Ramos (cell line): ENCODE results near the gene MRPL37.
"Not testable (repeated sequence)": the region's sequence is repeated elsewhere in the genome, so short reads cannot be mapped to it uniquely, and the experiment has no call there.

Source experiments
- in situ Hi-C: fragments of 300-500 bp; cut with MboI; formaldehyde crosslinking; loops from one replicate; pipeline ENCODE4 v1.14.3; 2022; ENCODE audit warnings: low sequenced_read_pairs; ENCODE audit not compliant: unreplicated experiment

The MRPL37 gene

DNA sequence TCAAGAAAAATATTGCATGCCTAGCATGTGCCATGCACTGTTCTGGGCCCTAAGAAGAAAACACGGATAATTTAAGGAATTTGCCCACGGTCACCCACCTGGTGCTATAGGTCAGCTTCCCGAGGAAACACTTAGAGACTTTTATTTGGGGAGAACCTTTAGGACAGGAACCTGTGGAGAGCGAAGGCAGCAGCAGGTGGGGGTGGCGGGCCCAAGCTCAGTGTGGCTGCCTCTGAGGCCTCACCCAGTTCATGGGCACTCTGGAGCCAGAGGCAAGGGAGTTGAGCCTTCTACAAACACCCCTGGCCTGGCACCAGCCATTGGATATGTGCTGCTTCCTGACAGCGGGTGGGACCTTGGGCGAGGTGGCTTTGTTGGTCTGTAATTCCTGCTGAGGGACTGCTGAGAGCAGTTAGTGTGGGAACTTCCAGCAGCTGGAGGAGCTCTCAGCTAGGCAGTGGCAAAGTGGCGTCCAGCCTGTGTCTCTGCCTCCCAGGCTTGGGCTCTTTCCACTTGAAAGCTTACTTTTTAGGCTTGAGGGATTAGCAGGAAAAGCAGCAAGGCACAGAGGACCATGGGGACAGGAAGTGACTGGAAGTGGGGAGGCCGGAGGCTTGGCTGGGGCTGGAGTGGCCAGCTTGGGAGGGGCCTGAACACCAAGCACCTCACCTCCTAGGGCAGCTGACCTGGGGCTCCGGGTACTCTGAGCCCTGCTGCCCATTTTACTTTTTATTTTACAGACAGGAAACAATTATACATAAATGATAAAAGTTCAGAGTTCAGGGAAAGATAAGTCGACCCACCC, 19.1 kb downstream of the MRPL37 start:
- in situ Hi-C loops, result no loop called here

DNA sequence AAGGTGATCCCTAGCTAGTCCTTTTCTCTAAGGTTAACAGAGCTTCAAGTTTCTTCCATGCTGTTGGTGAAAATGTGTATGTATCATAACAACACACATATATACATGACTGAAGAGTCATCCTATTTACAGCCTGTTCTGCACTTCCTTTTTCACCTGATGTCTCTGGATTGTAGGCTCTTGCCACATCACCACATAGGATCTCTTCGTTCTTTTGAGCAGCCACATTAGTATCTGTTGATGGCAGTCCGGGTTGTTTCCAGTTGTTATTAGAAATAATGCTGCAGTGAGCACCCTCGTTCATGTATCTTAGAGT, 19.7 kb downstream of the MRPL37 start:
- in situ Hi-C loops, result no loop called here

DNA sequence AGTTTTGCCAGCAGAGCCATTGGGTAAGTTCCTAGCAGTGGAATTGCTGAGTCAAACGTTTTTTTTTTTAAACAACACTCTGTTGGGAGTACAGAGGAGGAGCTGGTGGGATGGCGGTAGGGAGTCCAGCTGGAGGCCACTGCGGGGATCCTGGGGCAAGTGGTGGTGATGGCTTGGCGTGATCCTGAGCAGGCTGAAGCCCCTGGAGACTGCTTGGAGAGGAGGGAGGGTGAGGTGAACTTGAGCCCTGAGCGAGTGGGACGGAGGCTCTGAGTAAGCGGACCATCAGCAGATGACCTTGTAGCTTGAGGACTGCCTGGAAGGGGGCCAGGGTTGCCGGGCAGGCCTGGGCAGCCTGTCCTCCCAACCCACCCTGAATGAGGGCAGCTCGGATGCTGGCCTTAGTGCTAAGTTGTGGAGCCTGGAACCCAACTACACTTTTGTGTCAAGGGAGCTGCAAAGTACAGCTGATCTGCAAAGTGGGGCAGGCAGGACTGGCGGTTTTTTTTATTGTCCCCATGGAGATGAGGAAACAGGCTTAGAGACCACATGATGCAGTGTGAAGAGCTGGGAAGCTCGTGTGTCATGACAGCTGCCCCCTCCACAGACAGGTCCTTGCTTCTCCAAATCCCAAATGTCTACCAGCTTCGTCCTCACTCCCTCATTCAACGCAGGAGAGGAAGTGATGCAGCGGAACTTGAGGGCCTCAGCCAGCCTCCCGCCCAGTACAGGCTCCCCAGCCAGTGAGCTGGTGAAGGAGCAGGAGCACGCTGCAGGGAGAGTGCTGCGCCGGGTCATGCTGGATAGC, 20.2 kb downstream of the MRPL37 start:
- in situ Hi-C loops, result no loop called here

DNA sequence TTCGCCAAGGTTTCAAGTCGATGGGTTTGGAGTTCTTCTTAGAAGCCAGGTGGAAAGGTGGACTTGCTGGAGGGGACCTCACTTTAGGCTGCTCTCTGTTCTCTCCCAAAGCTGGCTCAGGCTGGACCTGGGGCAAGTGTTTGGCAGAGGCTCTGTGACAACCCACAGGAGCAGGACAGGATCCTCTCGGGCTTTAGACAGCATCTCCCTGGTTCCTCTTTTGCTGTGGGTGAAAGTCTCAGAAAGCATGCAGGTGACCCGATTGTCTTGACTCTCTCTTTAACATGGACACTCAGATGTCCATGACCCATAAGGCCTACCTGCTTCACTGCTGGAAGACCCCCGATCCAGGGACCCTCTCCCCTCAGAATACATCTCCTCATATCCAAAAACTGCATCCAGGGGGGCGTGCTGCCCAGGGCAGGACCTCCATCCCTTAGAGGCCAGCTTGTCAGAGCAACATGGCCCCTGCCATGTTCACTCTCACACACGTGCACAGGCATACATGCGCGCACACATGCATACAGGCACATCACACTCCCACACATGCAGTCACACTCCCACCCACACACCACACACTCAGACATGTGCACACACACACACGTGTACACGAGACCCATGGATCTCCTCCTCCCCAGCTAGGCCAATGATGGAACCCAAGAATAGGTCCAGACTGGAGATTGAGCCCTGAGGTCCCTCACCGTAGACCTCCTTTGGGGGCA, 21.3 kb downstream of the MRPL37 start:
- in situ Hi-C loops, result no loop called here

DNA sequence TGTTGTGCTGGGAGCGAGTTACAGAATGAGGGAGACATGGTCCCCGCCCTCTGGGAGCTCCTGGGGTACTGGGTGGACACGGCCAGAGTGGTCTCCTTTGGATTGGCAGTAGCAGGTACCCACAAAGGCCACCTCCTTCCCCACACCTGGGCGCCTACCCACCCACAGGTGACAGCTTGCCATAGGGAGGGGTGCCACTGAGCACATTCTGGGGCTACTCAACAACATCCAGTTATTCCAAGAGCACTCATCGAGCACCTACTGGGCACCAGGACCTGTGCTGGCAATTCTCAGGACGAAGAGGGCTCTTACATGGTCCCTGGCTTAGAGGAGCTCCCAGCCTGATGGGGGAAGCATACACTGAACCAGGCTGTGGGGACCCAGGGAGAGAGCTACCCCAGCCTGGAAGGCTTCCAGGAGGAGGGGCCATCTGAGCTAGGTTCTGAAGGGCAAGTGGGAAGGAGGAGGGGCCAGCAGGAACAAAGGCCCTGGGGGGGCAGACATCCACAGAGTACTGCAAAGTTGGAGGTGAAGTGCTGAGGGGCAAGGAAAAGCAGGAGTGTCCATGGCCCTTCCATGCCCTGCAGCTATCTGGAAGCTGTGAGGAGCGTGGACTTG, 22.0 kb downstream of the MRPL37 start:
- in situ Hi-C loops, result no loop called here

DNA sequence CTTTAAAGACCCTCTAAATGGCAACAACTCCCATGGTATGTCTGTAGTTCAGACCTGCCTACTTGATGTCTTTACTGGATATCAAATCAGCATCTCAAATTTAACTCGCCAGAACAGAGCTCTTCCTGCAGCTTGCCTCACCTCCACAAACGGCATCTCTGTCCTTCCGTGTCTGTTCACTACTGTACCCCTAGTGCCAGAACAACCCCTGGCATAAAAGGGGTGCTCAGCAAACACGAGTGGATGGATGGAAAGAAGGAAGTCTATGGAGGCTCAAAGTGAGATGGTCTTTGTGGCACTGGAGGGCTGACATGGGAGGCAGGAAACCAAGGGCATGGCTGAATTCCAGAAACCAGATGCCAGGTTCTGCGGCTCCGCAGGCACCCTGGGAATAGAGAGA, 22.7 kb downstream of the MRPL37 start:
- in situ Hi-C loops, result no loop called here

DNA sequence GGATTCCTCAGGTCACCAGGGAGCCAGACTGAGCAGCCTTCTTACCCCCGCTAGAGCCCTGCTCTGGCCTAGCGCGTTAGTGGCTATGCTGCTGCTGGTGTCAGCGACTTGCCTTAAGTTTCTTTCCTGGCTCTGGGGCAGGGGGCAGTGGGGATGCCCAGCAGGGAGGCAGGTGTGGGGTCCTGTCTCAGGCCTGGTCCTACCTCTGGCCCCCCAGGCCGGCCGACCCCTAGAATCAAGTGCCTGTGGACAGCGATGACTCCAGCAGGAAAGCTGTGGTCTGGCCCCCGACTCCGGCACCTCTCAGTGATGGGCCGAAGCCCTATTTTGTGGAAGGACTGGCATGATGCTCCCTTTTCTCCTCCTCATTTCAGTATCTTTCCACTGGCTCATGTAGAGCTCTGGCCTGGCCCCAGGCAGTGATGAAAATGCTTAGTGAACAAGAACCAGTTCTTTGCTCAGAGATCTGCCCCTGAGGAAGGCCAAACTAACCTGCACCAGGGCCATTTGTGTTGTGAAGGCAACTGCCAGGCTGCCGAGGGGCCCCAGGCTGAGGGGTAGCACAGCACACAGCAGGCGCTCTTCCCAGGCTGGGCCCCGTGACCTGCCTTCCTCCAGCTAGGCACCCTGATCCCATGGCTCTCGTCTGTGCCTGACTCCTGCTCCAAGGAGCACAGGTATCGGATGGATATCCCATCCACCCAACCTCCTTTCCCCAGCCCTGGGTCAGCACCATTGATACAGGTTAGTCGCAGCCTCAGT, 23.7 kb downstream of the MRPL37 start:
- in situ Hi-C loops, result no loop called here

DNA sequence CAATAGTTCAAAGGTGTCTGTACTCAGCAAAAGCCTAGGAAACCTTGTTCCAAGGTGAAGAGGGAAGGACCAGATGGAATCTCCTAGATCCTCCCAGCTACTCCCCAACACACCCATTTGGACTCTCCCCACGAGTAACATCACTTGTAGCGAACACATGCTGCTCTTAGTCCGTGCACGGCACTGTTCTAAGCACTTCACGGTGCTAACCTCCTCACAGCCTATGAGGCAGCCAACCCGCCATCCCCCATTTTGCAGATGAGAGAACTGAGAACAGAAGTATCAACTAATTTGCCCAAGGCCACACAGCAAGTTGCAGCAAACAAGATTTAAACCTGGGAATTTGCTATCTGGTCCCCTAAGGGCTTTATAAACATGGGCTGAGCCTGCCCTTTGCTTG, 24.3 kb downstream of the MRPL37 start:
- in situ Hi-C loops, result no loop called here

DNA sequence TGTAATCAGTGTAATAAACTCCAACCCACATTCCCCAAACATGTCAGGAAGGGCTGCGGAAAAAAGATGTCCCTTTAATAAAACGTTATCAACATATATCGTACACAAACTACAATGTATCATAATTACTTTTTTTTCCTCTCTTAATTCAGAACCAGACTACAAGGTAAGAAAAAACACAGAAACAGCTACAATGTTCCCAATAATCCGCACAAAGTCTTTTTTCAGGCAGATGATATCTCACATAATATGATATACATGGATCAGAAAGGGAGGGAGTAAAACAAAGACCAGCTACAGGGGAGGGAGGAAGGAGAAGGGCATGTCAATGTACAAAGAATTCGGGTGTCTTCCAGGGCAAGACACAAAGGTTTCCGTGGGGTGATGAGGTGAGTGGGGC, 25.4 kb downstream of the MRPL37 start:
- in situ Hi-C loops, result no loop called here

DNA sequence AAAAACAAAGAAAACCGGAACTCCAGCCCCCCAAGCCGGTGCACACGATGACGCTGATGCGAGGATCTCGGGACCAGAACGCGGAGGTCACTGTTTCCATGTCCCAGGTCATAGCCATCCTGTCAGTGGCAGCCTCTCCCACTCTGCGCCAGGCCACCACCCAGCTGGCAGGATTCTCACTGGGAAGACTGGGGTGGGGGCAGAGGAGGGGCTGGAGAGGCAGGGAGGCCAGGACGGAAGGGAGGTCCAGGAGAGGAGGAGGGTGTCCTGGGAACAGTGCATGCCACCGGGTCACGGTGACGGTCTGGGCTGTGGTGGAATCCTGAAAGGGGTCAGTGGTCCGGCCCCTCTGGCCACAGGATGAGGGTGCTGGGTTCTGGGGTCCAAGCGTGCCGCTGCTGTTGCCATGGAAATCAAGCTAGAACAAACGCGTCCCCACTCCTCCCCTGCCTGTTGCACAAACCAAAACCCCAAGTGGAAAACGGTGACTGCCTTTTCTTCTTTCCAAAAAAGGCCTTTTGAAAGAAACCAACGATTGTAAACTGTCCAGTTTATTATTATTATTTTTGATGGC, 26.1 kb downstream of the MRPL37 start:
- in situ Hi-C loops, result no loop called here

DNA sequence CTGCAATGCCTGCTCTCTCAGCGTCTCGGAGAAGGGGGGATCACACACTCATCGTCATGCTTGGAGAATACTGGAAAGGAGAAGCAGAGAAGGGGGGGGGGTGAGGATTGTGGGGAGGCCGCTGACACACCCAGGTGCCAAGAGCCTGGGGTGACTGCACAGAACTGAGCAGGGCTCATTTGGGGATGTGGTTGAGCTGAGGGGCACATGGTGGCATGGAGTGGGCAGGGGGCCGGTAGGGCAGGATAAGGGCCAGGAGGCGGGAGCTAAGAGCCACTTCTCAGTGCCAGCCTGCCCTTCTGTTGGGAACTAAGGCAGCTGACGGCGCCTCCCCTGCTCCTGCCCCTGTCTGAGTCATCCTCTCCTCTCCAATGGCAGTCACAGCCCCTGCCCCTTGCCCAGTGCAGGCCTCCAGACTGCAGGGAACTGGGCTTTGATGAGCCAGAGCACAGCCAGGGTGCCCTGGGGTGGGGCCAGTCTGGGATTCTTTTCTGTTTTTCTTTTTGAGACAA, 27.2 kb downstream of the MRPL37 start:
- in situ Hi-C loops, result no loop called here

DNA sequence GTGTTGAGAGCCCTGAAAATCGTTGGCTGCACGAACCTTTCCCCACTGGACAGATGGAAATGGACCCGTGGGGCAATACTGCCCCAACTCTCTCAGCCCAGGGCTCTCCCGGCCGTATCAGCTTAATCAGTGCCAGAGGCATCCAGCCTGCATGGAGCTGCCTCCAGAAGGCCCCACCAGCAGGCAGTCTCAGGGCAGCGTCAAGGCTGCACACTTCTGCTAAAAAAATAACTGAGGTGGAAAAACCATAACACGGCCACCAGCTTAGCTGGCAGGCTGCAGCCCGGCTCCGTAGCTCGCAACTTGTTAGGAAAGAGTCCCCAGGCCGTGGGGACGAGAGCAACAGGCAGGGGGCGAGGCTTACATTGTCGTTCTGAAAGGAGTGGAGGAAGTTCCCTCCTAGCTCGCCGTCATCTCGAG, 27.9 kb downstream of the MRPL37 start:
- in situ Hi-C loops, result no loop called here

DNA sequence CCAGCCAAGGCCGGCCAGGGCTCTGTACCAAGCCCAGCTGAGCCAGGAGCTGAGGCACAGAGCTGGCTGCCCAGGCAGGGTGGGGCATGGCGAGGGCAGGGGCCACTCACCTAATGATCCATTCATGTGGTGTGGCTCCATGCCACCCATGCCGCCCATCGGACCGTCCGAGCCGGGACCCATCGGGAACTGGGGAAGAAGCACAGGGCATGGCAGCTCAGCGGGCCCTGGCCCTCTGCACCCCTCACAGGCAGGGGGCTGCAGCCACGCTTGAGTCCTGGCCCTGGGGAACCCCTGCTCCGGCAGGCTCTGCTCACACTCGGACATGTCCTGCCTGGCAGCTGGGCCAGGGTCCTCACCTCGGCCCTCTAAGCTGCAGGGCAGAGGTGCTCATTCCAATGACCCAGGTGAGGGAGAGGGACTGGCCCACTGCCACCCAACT, 28.7 kb downstream of the MRPL37 start:
- in situ Hi-C loops, result no loop called here

DNA sequence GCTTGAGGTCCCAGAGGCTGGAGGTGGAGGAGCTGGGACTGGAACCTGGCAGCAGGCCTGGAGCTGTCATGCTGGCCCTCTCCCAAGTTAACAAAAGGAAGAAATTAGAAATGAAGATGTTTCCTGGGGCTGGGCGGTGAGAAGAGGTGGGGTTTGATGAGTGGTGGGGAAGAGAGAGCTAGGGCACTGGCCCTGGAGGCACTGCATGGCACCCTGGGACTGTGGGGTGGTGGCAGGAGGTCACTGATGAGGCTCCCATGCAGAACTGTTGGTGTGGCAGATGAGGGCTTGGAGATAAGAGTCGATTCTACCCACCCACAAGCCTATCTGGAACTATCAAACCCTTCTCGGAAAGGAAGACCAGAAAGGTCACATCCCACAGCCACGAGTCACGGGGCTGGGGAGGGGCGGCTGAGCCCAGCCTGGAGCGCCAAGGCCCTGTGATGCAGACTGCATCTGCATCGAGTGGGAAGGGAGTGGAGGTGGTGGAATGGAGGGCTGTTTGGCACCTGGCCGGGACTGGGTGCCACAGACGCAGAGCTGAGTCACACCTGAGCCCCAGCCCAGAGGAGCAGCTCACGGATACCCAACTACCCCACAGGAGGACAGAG, 29.4 kb downstream of the MRPL37 start:
- in situ Hi-C loops, result no loop called here

DNA sequence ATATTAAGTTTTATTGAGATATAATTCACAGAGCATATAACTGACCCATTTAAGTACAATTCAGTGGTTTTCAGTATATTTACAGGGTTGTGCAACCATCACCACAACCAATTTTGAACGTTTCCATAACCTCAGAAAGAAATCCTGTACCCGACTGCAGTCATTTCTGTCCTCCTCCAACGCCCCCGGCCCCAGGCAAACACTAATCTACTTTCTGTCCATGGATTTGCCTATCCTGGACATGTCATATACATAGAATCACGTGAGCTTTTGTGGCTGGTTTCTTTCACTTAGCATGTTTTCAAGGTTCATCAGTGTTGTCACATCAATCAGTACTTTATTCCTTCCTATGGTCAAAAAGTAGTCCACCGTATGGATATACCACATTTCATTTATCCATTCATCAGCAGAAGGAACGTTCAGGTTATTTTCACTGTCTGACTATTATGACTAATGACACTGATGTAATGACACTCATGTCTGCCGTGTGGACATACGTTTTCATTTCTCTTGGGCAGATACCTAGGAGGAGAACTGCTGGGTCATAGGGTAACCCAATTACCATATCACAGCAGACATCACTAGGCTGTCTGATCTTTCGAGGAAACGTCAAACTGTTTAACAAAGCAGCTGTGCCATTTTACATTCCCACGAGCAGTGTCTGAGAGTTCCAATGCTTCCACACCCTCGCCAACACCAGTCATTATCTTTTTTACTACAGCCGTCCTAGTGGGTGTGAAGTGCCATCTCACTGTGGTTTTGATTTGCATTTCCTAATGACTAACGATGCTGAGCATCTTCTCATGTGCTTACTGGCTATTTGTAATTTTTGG, 30.8 kb downstream of the MRPL37 start:
- in situ Hi-C loops, result no loop called here

DNA sequence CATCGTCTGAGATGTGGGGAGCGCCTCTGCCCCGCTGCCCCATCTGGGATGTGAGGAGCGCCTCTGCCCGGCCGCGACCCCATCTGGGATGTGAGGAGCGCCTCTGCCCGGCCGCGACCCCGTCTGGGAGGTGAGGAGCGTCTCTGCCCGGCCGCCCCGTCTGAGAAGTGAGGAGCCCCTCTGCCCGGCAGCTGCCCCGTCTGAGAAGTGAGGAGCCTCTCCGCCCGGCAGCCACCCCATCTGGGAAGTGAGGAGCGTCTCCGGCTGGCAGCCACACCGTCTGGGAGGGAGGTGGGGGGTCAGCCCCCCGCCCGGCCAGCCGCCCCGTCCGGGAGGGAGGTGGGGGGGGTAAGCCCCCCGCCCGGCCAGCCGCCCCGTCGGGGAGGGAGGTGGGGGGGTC, 33.2 kb downstream of the MRPL37 start:
- in situ Hi-C loops, result not testable (repeated sequence)

DNA sequence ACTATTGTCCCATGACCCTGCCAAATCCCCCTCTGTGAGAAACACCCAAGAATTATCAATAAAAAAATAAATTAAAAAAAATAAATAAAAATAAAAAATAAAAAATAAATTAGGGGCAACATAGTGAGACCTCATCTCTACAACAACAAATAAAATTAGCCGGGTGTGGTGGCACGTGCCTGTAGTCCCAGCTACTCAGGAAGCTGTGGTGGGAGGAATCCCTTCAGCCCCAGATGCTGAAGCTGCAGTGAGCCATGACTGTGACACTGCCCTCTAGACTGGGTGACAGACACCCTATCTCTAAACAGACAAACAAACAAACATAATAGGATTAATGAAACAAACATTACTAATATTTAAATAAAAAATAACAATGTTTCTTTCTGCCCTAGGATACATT, 34.3 kb downstream of the MRPL37 start:
- in situ Hi-C loops, result no loop called here

DNA sequence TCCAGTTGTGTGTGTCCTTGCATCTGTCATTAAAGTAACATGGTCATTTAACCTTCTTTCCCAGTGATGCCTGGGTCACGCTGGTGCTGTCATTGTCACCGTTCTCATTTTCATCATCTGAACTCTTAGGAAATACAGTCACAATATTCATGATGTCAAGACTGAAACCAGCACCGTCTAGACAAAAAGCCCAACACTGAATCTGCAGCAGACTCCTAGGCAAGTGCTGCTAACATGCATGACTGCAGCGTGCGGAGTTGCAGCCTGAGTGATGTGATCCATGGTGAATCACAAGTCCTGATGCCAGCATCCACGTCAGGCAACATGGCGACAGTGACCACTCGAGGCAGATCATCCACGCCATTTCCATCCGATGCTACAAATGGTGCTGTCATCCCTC, 37.6 kb downstream of the MRPL37 start:
- in situ Hi-C loops, result no loop called here
